Astrocyte (in vitro differentiated cells and primary cell): ENCODE data around the gene GABBR2.

Experiments used
- EZH2 ChIP-seq: IDR thresholded peaks from 2 replicates; pipeline ENCODE4 v1.6.1; 2012; ENCODE audit warnings: mild to moderate bottlenecking, low read length, inconsistent platforms; ENCODE audit not compliant: insufficient read depth
- TF ChIP-seq, protein P1 (sequence below): IDR thresholded peaks from 2 replicates; pipeline ENCODE4 v1.5.1; 2011; ENCODE audit warnings: low read depth, mild to moderate bottlenecking, inconsistent platforms, low read length, moderate library complexity; ENCODE audit not compliant: insufficient read depth

DNA sequence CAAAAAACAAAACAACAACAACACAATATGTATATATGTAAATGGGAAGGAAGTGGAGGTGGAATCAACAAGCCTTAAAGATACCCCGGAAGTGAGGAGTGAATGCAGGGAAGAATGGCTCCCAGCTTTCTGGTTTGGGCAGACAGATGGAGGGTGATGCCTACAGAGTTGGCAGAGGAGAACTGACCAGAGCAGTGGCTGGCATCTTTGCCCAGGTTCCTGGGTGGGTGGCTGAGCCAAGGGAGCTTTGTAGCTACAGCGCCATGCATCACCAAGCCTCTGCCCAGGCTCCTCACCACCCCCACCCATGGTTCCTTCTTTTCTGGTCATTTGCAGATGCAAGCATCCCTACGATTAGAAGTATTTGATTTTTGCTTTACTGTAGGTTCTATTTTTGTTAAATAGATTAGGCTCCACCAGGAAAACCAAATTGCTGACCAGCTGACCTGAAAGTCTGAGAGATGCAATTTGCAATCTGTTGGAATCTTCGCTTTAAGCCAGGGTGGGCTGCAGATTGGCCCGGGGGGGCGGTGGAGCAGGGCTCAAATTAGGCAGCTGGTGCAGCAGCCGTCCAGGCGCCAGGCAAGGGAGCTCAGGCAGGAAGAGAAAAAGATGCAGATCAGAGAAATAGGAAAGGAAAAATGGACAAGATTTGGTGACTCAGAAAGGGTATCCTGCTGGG, 290.0 kb downstream of the GABBR2 start:
- TF ChIP-seq, protein P1, sequence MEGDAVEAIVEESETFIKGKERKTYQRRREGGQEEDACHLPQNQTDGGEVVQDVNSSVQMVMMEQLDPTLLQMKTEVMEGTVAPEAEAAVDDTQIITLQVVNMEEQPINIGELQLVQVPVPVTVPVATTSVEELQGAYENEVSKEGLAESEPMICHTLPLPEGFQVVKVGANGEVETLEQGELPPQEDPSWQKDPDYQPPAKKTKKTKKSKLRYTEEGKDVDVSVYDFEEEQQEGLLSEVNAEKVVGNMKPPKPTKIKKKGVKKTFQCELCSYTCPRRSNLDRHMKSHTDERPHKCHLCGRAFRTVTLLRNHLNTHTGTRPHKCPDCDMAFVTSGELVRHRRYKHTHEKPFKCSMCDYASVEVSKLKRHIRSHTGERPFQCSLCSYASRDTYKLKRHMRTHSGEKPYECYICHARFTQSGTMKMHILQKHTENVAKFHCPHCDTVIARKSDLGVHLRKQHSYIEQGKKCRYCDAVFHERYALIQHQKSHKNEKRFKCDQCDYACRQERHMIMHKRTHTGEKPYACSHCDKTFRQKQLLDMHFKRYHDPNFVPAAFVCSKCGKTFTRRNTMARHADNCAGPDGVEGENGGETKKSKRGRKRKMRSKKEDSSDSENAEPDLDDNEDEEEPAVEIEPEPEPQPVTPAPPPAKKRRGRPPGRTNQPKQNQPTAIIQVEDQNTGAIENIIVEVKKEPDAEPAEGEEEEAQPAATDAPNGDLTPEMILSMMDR, result no peak
- no peak for TF ChIP-seq EZH2
